ENCODE data around the gene NPEPL1.

NPEPL1 gene

DNA sequence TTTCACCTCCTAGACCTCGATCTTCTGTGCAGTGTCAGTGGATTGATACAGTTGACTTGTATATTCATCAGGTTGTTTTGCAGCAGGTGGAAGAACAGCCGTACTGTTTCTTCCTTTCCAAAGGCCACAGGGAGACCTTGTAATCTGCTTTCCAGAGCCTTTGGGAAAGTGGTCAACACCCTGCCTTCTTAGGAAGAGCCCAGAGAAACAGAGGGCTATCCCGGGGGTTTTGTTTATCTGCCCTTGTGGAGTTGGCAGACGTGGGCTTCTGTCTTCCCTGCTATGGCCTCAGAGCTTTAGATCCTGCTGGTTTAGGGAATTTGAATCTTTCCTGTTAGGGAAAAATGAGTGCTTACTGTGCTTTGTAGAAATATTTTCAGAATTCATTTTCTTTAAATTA, 21.9 kb upstream of the NPEPL1 start:
- Histone ChIP-seq H3K4me1 (ENCODE audit: control insufficient read depth, insufficient read depth, low read length) (peaks cover 15% of the 10 kb centered on the region), H3K36me3 (ENCODE audit: control insufficient read depth, insufficient read depth, low read length, severe bottlenecking) (peaks cover 76% of the 10 kb centered on the region), H3K4me3 (ENCODE audit: low read length) (no peak overlapping the region), H3K9ac (ENCODE audit: low read length) (no peak overlapping the region), H3K9me3 (ENCODE audit: control insufficient read depth, low read length) (no peaks in the 10 kb centered on the region), H3K27me3 (replicated peaks; ENCODE audit: control insufficient read depth, insufficient read depth, low read length) (no peaks in the 10 kb centered on the region)
- no peak for DNase-seq (ENCODE audit: low read depth)

- no peak overlapping the region for H3K4me3 ChIP-seq (ENCODE audit: low read length)
- peaks cover 84% of the 10 kb centered on the region for H3K36me3 ChIP-seq (ENCODE audit: control insufficient read depth, insufficient read depth, low read length, severe bottlenecking)
- H3K9me3 ChIP-seq (ENCODE audit: control insufficient read depth, low read length) = no peaks in the 10 kb centered on the region
- H3K9ac ChIP-seq (ENCODE audit: low read length) = no peak overlapping the region
- peaks cover 15% of the 10 kb centered on the region for H3K4me1 ChIP-seq (ENCODE audit: control insufficient read depth, insufficient read depth, low read length)
- DNase-seq (ENCODE audit: low read depth) = no peak
- H3K27me3 ChIP-seq (replicated peaks; ENCODE audit: control insufficient read depth, insufficient read depth, low read length) = no peaks in the 10 kb centered on the region
Measured at GRCh38 chr20:58673119-58673518, 19.5 kb upstream of the NPEPL1 start.

GRCh38 chr20:58675146-58675584, 17.4 kb upstream of the NPEPL1 start:
- Histone ChIP-seq H3K27me3 (replicated peaks; ENCODE audit: control insufficient read depth, insufficient read depth, low read length) (no peaks in the 10 kb centered on the region), H3K4me3 (ENCODE audit: low read length) (no peak overlapping the region), H3K4me1 (ENCODE audit: control insufficient read depth, insufficient read depth, low read length) (peaks cover 5% of the 10 kb centered on the region), H3K9ac (ENCODE audit: low read length) (no peak overlapping the region), H3K36me3 (ENCODE audit: control insufficient read depth, insufficient read depth, low read length, severe bottlenecking) (peaks cover 88% of the 10 kb centered on the region), H3K9me3 (ENCODE audit: control insufficient read depth, low read length) (no peaks in the 10 kb centered on the region)
- DNase-seq (ENCODE audit: low read depth) = no peak

GRCh38 chr20:58675641-58676040, 17.0 kb upstream of the NPEPL1 start:
- DNase-seq (ENCODE audit: low read depth) = no peak
- Histone ChIP-seq H3K36me3 (ENCODE audit: control insufficient read depth, insufficient read depth, low read length, severe bottlenecking) (peaks cover 88% of the 10 kb centered on the region), H3K9me3 (ENCODE audit: control insufficient read depth, low read length) (no peaks in the 10 kb centered on the region), H3K9ac (ENCODE audit: low read length) (no peak overlapping the region), H3K27me3 (replicated peaks; ENCODE audit: control insufficient read depth, insufficient read depth, low read length) (no peaks in the 10 kb centered on the region), H3K4me1 (ENCODE audit: control insufficient read depth, insufficient read depth, low read length) (peaks cover under 1% of the 10 kb centered on the region), H3K4me3 (ENCODE audit: low read length) (no peak overlapping the region)

DNA sequence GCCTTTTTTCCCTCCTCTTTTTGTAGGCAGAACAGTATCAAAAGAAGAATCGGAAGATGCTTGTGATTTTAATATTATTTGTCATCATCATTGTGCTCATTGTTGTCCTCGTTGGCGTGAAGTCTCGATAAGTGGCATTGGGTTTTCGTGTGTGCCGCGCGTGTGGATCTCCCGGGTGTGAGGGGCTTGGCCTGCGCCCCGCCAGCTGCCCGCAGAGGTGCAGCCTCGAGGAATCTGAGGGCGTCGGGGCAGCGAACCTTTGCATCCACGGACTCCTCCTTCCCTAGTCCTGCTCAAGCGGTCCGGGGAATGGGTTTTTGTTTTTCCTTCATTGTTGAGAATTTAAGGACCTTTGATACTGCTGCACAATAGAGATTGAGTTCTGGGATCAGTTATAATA, 16.4 kb upstream of the NPEPL1 start:
- Histone ChIP-seq H3K4me3 (ENCODE audit: low read length) (no peak overlapping the region), H3K36me3 (ENCODE audit: control insufficient read depth, insufficient read depth, low read length, severe bottlenecking) (peaks cover 86% of the 10 kb centered on the region), H3K9ac (ENCODE audit: low read length) (no peak overlapping the region)

GRCh38 chr20:58677079-58677604, 15.5 kb upstream of the NPEPL1 start:
- H3K4me1 ChIP-seq (ENCODE audit: control insufficient read depth, insufficient read depth, low read length) = no peaks in the 10 kb centered on the region
- no peak overlapping the region for H3K4me3 ChIP-seq (ENCODE audit: low read length)
- DNase-seq (ENCODE audit: low read depth) = no peak
- no peaks in the 10 kb centered on the region for H3K9me3 ChIP-seq (ENCODE audit: control insufficient read depth, low read length)
- no peak overlapping the region for H3K9ac ChIP-seq (ENCODE audit: low read length)
- H3K27me3 ChIP-seq (replicated peaks; ENCODE audit: control insufficient read depth, insufficient read depth, low read length) = no peaks in the 10 kb centered on the region
- H3K36me3 ChIP-seq (ENCODE audit: control insufficient read depth, insufficient read depth, low read length, severe bottlenecking) = peaks cover 84% of the 10 kb centered on the region

More for the DNA sequence above, 16.4 kb upstream of the NPEPL1 start:
- H3K27me3 ChIP-seq (replicated peaks; ENCODE audit: control insufficient read depth, insufficient read depth, low read length) = no peaks in the 10 kb centered on the region
- H3K4me1 ChIP-seq (ENCODE audit: control insufficient read depth, insufficient read depth, low read length) = no peaks in the 10 kb centered on the region
- DNase-seq (ENCODE audit: low read depth) = no peak
- H3K9me3 ChIP-seq (ENCODE audit: control insufficient read depth, low read length) = no peaks in the 10 kb centered on the region

DNA sequence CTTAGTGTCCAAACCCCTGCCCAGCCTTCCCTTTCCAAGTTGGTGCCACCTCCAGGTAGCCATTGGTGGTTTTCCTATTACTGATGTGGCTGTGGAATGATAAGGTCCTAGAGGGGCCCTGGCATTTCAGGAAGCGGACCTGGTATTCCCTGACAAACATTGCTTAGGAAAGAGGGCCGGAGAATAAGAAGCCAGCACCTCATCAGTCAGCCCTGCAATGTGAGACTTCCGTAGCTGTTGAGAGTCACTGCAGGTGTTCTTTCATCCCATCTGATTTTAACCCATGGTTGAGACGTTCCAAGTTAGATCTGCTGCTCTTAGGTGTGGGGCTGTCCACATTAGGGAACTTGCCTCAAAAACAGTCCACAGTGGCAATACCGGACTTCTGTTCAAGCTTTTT, 14.8 kb upstream of the NPEPL1 start:
- no peak for DNase-seq (ENCODE audit: low read depth)
- Histone ChIP-seq H3K36me3 (ENCODE audit: control insufficient read depth, insufficient read depth, low read length, severe bottlenecking) (peaks cover 80% of the 10 kb centered on the region), H3K27me3 (replicated peaks; ENCODE audit: control insufficient read depth, insufficient read depth, low read length) (no peaks in the 10 kb centered on the region), H3K9me3 (ENCODE audit: control insufficient read depth, low read length) (no peaks in the 10 kb centered on the region), H3K4me3 (ENCODE audit: low read length) (no peak overlapping the region), H3K9ac (ENCODE audit: low read length) (no peak overlapping the region), H3K4me1 (ENCODE audit: control insufficient read depth, insufficient read depth, low read length) (no peaks in the 10 kb centered on the region)

- H3K4me1 ChIP-seq (ENCODE audit: control insufficient read depth, insufficient read depth, low read length) = no peaks in the 10 kb centered on the region
- H3K27me3 ChIP-seq (replicated peaks; ENCODE audit: control insufficient read depth, insufficient read depth, low read length) = no peaks in the 10 kb centered on the region
- no peaks in the 10 kb centered on the region for H3K9me3 ChIP-seq (ENCODE audit: control insufficient read depth, low read length)
- H3K4me3 ChIP-seq (ENCODE audit: low read length) = no peak overlapping the region
- H3K9ac ChIP-seq (ENCODE audit: low read length) = no peak overlapping the region
- DNase-seq (ENCODE audit: low read depth) = no peak
- H3K36me3 ChIP-seq (ENCODE audit: control insufficient read depth, insufficient read depth, low read length, severe bottlenecking) = peaks cover 73% of the 10 kb centered on the region
Measured at GRCh38 chr20:58678806-58679205, 13.8 kb upstream of the NPEPL1 start.

GRCh38 chr20:58682656-58683531, 9.7 kb upstream of the NPEPL1 start:
- Histone ChIP-seq H3K4me1 (ENCODE audit: control insufficient read depth, insufficient read depth, low read length) (no peaks in the 10 kb centered on the region), H3K27me3 (replicated peaks; ENCODE audit: control insufficient read depth, insufficient read depth, low read length) (no peaks in the 10 kb centered on the region), H3K9ac (ENCODE audit: low read length) (no peak overlapping the region), H3K4me3 (ENCODE audit: low read length) (no peak overlapping the region), H3K9me3 (ENCODE audit: control insufficient read depth, low read length) (no peaks in the 10 kb centered on the region), H3K36me3 (ENCODE audit: control insufficient read depth, insufficient read depth, low read length, severe bottlenecking) (peaks cover 35% of the 10 kb centered on the region)
- no peak for DNase-seq (ENCODE audit: low read depth)

DNA sequence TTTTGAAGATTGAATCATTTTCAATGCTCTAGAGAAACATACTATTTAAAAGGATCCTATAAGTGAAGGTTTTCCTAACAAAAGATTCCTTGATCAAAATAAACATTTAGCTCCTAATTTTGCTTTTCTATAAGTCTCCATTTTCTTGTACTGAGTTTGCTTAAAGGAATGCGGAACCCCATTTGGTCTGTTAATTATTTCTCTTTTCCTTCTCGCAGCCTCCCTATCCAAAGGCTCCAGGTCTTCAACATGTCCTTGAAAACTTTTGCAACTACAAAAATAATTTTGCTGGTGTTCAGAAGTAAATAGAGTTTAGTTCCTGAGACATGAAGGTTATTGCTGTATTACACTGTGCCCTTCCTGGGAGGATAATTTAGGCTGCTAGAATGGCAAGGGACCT, 8.3 kb upstream of the NPEPL1 start:
- Histone ChIP-seq H3K4me3 (ENCODE audit: low read length) (no peak overlapping the region), H3K36me3 (ENCODE audit: control insufficient read depth, insufficient read depth, low read length, severe bottlenecking) (peaks cover 25% of the 10 kb centered on the region), H3K27me3 (replicated peaks; ENCODE audit: control insufficient read depth, insufficient read depth, low read length) (no peaks in the 10 kb centered on the region), H3K9me3 (ENCODE audit: control insufficient read depth, low read length) (no peaks in the 10 kb centered on the region), H3K4me1 (ENCODE audit: control insufficient read depth, insufficient read depth, low read length) (no peaks in the 10 kb centered on the region), H3K9ac (ENCODE audit: low read length) (no peak overlapping the region)
- DNase-seq (ENCODE audit: low read depth) = no peak

GRCh38 chr20:58685988-58686387, 6.6 kb upstream of the NPEPL1 start:
- H3K9me3 ChIP-seq (ENCODE audit: control insufficient read depth, low read length) = no peaks in the 10 kb centered on the region
- H3K36me3 ChIP-seq (ENCODE audit: control insufficient read depth, insufficient read depth, low read length, severe bottlenecking) = peaks cover 8% of the 10 kb centered on the region
- H3K27me3 ChIP-seq (replicated peaks; ENCODE audit: control insufficient read depth, insufficient read depth, low read length) = no peaks in the 10 kb centered on the region
- no peak overlapping the region for H3K4me3 ChIP-seq (ENCODE audit: low read length)
- H3K4me1 ChIP-seq (ENCODE audit: control insufficient read depth, insufficient read depth, low read length) = peaks cover 11% of the 10 kb centered on the region
- no peak overlapping the region for H3K9ac ChIP-seq (ENCODE audit: low read length)
- no peak for DNase-seq (ENCODE audit: low read depth)

Data from adipocyte (in vitro differentiated cells).